K562 (cell line): ENCODE measurements around the gene TBRG1. TPM values are rescaled to one million over a fixed set of nuclear protein-coding genes. Genes with fewer than 3 reads are reported as not detected.

ENCODE experiments used
- BCOR ChIP-seq: fragments of 450-650 bp; IDR thresholded peaks from 2 replicates; pipeline ENCODE4 v1.6.1; 2016
- BRF2 ChIP-seq: IDR thresholded peaks from 3 replicates; pipeline ENCODE4 v1.6.1; 2011; ENCODE audit warnings: borderline replicate concordance, mild to moderate bottlenecking; ENCODE audit not compliant: insufficient read length, insufficient read depth
- C11orf30 ChIP-seq: fragments of 450-650 bp; IDR thresholded peaks from 2 replicates; pipeline ENCODE4 v1.6.1; 2016; ENCODE audit warnings: low read depth, mild to moderate bottlenecking
- CSDE1 ChIP-seq, 2 experiments: fragments of 450-650 bp; IDR thresholded peaks; 2 replicates each; pipeline ENCODE4 v1.6.1; 2016; ENCODE audit warnings: mild to moderate bottlenecking in 1 of 2
- E4F1 ChIP-seq: fragments of 250-450 bp; sonication (Bioruptor Pico); IDR thresholded peaks from 2 replicates; pipeline ENCODE4 v1.5.0; 2021; ENCODE audit warnings: mild to moderate bottlenecking, borderline replicate concordance
- ETS2 ChIP-seq: IDR thresholded peaks from 2 replicates; pipeline ENCODE4 v1.6.1; 2016; ENCODE audit warnings: borderline replicate concordance, missing genetic modification characterization, mild to moderate bottlenecking, moderate library complexity, missing compliant biosample characterization; ENCODE audit not compliant: poor library complexity, severe bottlenecking
- MITF ChIP-seq: IDR thresholded peaks from 2 replicates; pipeline ENCODE4 v1.6.1; 2014; ENCODE audit warnings: antibody characterized with exemption
- MXD1 ChIP-seq: fragments of 250-450 bp; sonication (Bioruptor Pico); IDR thresholded peaks from 2 replicates; pipeline ENCODE4 v1.8.0; 2021; ENCODE audit warnings: borderline replicate concordance, mild to moderate bottlenecking, moderate library complexity; ENCODE audit not compliant: poor library complexity, severe bottlenecking
- MYNN ChIP-seq, 2 experiments: sonication (generic); formaldehyde crosslinking in 1 of 2; IDR thresholded peaks; 2 replicates each; pipeline versions ENCODE4 v1.5.0 to v1.6.1; 2016 to 2020; ENCODE audit warnings: antibody characterized with exemption in 1 of 2, missing genetic modification reagents in 1 of 2
- PML ChIP-seq: IDR thresholded peaks from 2 replicates; pipeline ENCODE4 v1.6.1; 2012; ENCODE audit warnings: low read length, inconsistent platforms
- POLR2AphosphoS5 ChIP-seq: IDR thresholded peaks from 2 replicates; pipeline ENCODE4 v1.6.1; 2011; ENCODE audit warnings: mild to moderate bottlenecking, low read depth, low read length, moderate library complexity; ENCODE audit not compliant: control insufficient read depth, insufficient read depth
- SLC30A9 ChIP-seq: fragments of 250-450 bp; sonication (Bioruptor Pico); IDR thresholded peaks from 2 replicates; pipeline ENCODE4 v1.8.0; 2022; ENCODE audit warnings: mild to moderate bottlenecking, moderate library complexity
- ZBED1 ChIP-seq: IDR thresholded peaks from 2 replicates; pipeline ENCODE4 v1.6.1; 2014
- ZBTB2 ChIP-seq: fragments of 450-650 bp; IDR thresholded peaks from 2 replicates; pipeline ENCODE4 v1.6.1; 2016; ENCODE audit warnings: antibody characterized with exemption
- ZNF253 ChIP-seq: fragments of 250-450 bp; sonication (Bioruptor Pico); conservative IDR thresholded peaks from 2 replicates; pipeline ENCODE4 v1.6.1; 2021; ENCODE audit warnings: mild to moderate bottlenecking
- ZNF507 ChIP-seq: conservative IDR thresholded peaks from 2 replicates; pipeline ENCODE4 v1.6.1; 2017; ENCODE audit warnings: missing genetic modification characterization, missing compliant biosample characterization
- ZNF561 ChIP-seq: fragments of 450-650 bp; formaldehyde crosslinking; conservative IDR thresholded peaks from 2 replicates; pipeline ENCODE4 v1.4.0; 2020; ENCODE audit warnings: mild to moderate bottlenecking, moderate library complexity
- ZNF740 ChIP-seq, 3 experiments: fragments of 200-800 bp in 1 of 3; sonication (Bioruptor generic) in 1 of 3; sonication (generic) in 1 of 3; formaldehyde crosslinking in 1 of 3; IDR thresholded peaks; 2 replicates each; pipeline versions ENCODE4 v1.6.1 to v1.8.0; 2016 to 2022; ENCODE audit warnings: mild to moderate bottlenecking in 2 of 3, missing compliant biosample characterization in 2 of 3, missing genetic modification characterization in 2 of 3, missing genetic modification reagents in 1 of 3
- polyA plus RNA-seq, 8 experiments: library from polyadenylated mRNA; depleted of rRNA in 4 of 8; stranded (reverse) in 5 of 8; unstranded in 3 of 8; fragments of >200 nt; fragmentation: Nextera tagmentation in 2 of 8; fragmentation: Illumina TruSeq in 1 of 8; extraction: Ambion mirVana in 2 of 8; extraction: Trizol in 1 of 8; gene quantifications; 2 replicates each; pipeline versions ENCODE4 v1.2.1 to v1.2.3, GENCODE V29; 2011 to 2014; ENCODE audit warnings: inconsistent platforms in 1 of 8, missing spikeins in 1 of 8
- total RNA-seq, 7 experiments: library from RNA; depleted of rRNA in 6 of 7; stranded (reverse); fragments of >200 nt in 6 of 7; fragmentation: Illumina TruSeq in 2 of 7; extraction: Trizol in 2 of 7; gene quantifications; 2 replicates each; pipeline versions ENCODE4 v1.2.1 to v1.2.3, GENCODE V29; 2011 to 2021; ENCODE audit warnings: low replicate concordance in 1 of 7

Gene TBRG1
- total and polyA plus RNA-seq, 9 of the 15 experiments (the other 6 are each of a cell fraction or from before 2014, with no cell fraction given), result 8.7 to 30.0 (median 20.2) TPM

GRCh38 chr11:124622531-124623451 lies at the start of gene TBRG1 (continued):
- TF ChIP-seq ZBTB2, result no peak
- peak; percentile 62 for TF ChIP-seq C11orf30
- no peak for TF ChIP-seq ETS2 (tag)
- TF ChIP-seq ZNF253 (CRISPR knock-in tag), result no peak
- TF ChIP-seq POLR2AphosphoS5, result peak; percentile 93
- no peak for TF ChIP-seq ZNF561 (CRISPR knock-in tag)
- no peak for TF ChIP-seq CSDE1 (IDR thresholded peaks at IDR 0.05)
- no peak for TF ChIP-seq ZNF507
- no peak for TF ChIP-seq MITF
- no peak for TF ChIP-seq ZNF740 (CRISPR knock-in tag; IDR thresholded peaks at IDR 0.05)
- TF ChIP-seq ZNF740 (tag; IDR thresholded peaks at IDR 0.05), result no peak
- no peak for TF ChIP-seq MXD1 (CRISPR knock-in tag)
- no peak for TF ChIP-seq MYNN (IDR thresholded peaks at IDR 0.05)
- no peak for TF ChIP-seq MYNN (CRISPR knock-in tag; IDR thresholded peaks at IDR 0.05)
- peak; percentile 10; the same call in 1 of the 2 replicates for TF ChIP-seq BCOR
- no peak for TF ChIP-seq E4F1 (CRISPR knock-in tag)
- peak; percentile 83 for TF ChIP-seq PML
- no peak for TF ChIP-seq BRF2
- no peak for TF ChIP-seq SLC30A9 (CRISPR knock-in tag)
- 0 out of 2 replicates have a peak, but pooled peaks have one; percentile 58 for TF ChIP-seq ZBED1
